HepG2 (cell line): ENCODE measurements around the gene FAF1. TPM values are rescaled to one million over a fixed set of nuclear protein-coding genes. Genes with fewer than 3 reads are reported as not detected.

ENCODE experiments used
- ATAC-seq: fragments of 200-7000 bp; cut with Tn5 transposase; 3 replicates; pipeline ENCODE4 v1.9.1; 2020; ENCODE audit warnings: mild to moderate bottlenecking, moderate library complexity
- BruUV-seq: library from RNA; stranded (reverse); fragments of 400-500 nt; replicated peaks from 2 replicates; lab custom pipeline; 2021; lab: Mats Ljungman, UMichigan
- CTCF ChIA-PET: fragments of 300-600 bp; formaldehyde crosslinking; extraction: SDS; loops from one replicate; lab custom pipeline; 2021; ENCODE audit warnings: low total read pairs, inconsistent platforms, low intra/inter-chr PET ratio; lab: Yijun Ruan, JAX
- POLR2A ChIA-PET: fragments of 350-600 bp; sonication (Branson Sonifier 250); formaldehyde crosslinking; loops from one replicate; lab custom pipeline; 2020; ENCODE audit warnings: antibody characterized with exemption, inconsistent platforms; lab: Yijun Ruan, JAX
- DNase-seq: peaks from one replicate; pipeline ENCODE4 v3.0.0-alpha.2; 2015; ENCODE audit warnings: low spot score
- FAIRE-seq: peaks from 3 replicates; lab custom pipeline; 2011; peaks lifted over from hg19 to GRCh38; lab: Jason Lieb, UNC
- H2AFZ ChIP-seq: one replicate; pipeline ENCODE4 v1.6.1; 2011; ENCODE audit warnings: low read length, inconsistent platforms
- H3K27ac ChIP-seq: fragments of 300-600 bp; 3 replicates; pipeline ENCODE4 v1.8.0; 2011; ENCODE audit warnings: mixed run types, mild to moderate bottlenecking, mixed read lengths, low read length, inconsistent platforms; ENCODE audit not compliant: insufficient read depth; ENCODE audit errors: extremely low read length
- H3K27me3 ChIP-seq, 2 experiments: fragments of 200-600 bp in 1 of 2; 2 replicates in 1 of 2; 3 replicates in 1 of 2; pipeline versions ENCODE4 v1.6.0 to v1.8.0; 2011; ENCODE audit warnings: low read length in 2 of 2, mild to moderate bottlenecking in 2 of 2, moderate library complexity in 2 of 2, inconsistent platforms in 1 of 2; ENCODE audit not compliant: insufficient read depth in 2 of 2, control insufficient read depth in 1 of 2
- H3K36me3 ChIP-seq, 2 experiments: fragments of 200-600 bp in 1 of 2; replicated peaks in 1 of 2; 2 replicates in 1 of 2; 3 replicates in 1 of 2; pipeline versions ENCODE4 v1.5.1 to v1.8.0; 2011; ENCODE audit warnings: low read length in 2 of 2, inconsistent platforms in 1 of 2; ENCODE audit not compliant: insufficient read depth in 2 of 2, control insufficient read depth in 1 of 2
- H3K4me1 ChIP-seq: 2 replicates; pipeline ENCODE4 v1.5.1; 2012; ENCODE audit warnings: low read length, inconsistent platforms; ENCODE audit not compliant: insufficient read depth
- H3K4me2 ChIP-seq: 2 replicates; pipeline ENCODE4 v1.6.0; 2011; ENCODE audit warnings: low read depth, low read length, inconsistent platforms
- H3K4me3 ChIP-seq, 3 experiments: fragments of 200-600 bp in 1 of 3; sonication (generic), shearing (Covaris generic) in 1 of 3; replicated peaks in 1 of 3; 2 replicates each; pipeline ENCODE4 v1.5.1; 2011 to 2016; ENCODE audit warnings: low read length in 3 of 3, inconsistent platforms in 2 of 3, low read depth in 2 of 3, mild to moderate bottlenecking in 2 of 3, control low read depth in 1 of 3, mixed read lengths in 1 of 3; ENCODE audit not compliant: insufficient read depth in 1 of 3
- H3K79me2 ChIP-seq: one replicate; pipeline ENCODE4 v1.6.1; 2011; ENCODE audit warnings: low read length, inconsistent platforms; ENCODE audit not compliant: insufficient read depth
- H3K9ac ChIP-seq: 2 replicates; pipeline ENCODE4 v1.6.0; 2011; ENCODE audit warnings: mild to moderate bottlenecking, low read depth, low read length, inconsistent platforms; ENCODE audit not compliant: insufficient read depth
- H3K9me3 ChIP-seq: 2 replicates; pipeline ENCODE4 v1.5.1; 2012; ENCODE audit warnings: mild to moderate bottlenecking, low read length
- H4K20me1 ChIP-seq: 2 replicates; pipeline ENCODE4 v1.6.0; 2011; ENCODE audit warnings: inconsistent platforms, mild to moderate bottlenecking, low read length, moderate library complexity; ENCODE audit not compliant: insufficient read depth
- BORCS8-MEF2B ChIP-seq: sonication (generic); formaldehyde crosslinking; IDR thresholded peaks from 2 replicates; pipeline ENCODE4 v1.8.0; 2022; ENCODE audit warnings: mild to moderate bottlenecking, missing genetic modification reagents
- JUN ChIP-seq: sonication (generic); formaldehyde crosslinking; IDR thresholded peaks from 2 replicates; pipeline ENCODE4 v1.4.0; 2020; ENCODE audit warnings: mild to moderate bottlenecking, missing genetic modification reagents
- MIXL1 ChIP-seq: IDR thresholded peaks from 2 replicates; pipeline ENCODE4 v1.6.1; 2016
- NFATC3 ChIP-seq: sonication (generic); formaldehyde crosslinking; IDR thresholded peaks from 2 replicates; pipeline ENCODE4 v1.5.1; 2020; ENCODE audit warnings: mild to moderate bottlenecking, missing genetic modification reagents
- SOX6 ChIP-seq, 2 experiments: fragments of 450-650 bp in 1 of 2; sonication (generic) in 1 of 2; formaldehyde crosslinking in 1 of 2; IDR thresholded peaks; 2 replicates each; pipeline versions ENCODE4 v1.4.0 to v1.6.1; 2017 to 2020; ENCODE audit warnings: antibody characterized with exemption in 1 of 2, mild to moderate bottlenecking in 1 of 2, missing genetic modification reagents in 1 of 2
- TAF1 ChIP-seq: sonication (generic); formaldehyde crosslinking; IDR thresholded peaks from 2 replicates; pipeline ENCODE4 v1.4.0; 2020; ENCODE audit warnings: missing genetic modification reagents
- TGIF2 ChIP-seq: IDR thresholded peaks from 2 replicates; pipeline ENCODE4 v1.6.1; 2016; ENCODE audit warnings: control low read depth, missing compliant biosample characterization
- THAP11 ChIP-seq: IDR thresholded peaks from 2 replicates; pipeline ENCODE4 v1.6.1; 2016; ENCODE audit warnings: missing biosample characterization, missing genetic modification reagents
- ZBTB25 ChIP-seq: IDR thresholded peaks from 2 replicates; pipeline ENCODE4 v1.6.1; 2018; ENCODE audit warnings: missing genetic modification reagents
- WGBS: methylation state at CpG from one replicate; pipeline ENCODE4 v1.1.6; 2017; ENCODE audit warnings: low lambda C conversion rate; 5-methylcytosine and 5-hydroxymethylcytosine counted together
- in situ Hi-C: cut with HindIII; loops from 2 replicates; pipeline ENCODE4 v1.10.0; 2017; ENCODE audit warnings: low pct_unique_long_range_greater_than_20kb; ENCODE audit not compliant: extremely low pct_ligation_motif_present
- intact Hi-C: fragments of 100-400 bp; cut with micrococcal nuclease; formaldehyde crosslinking; loops from one replicate; pipeline ENCODE4 v1.10.0; 2022; ENCODE audit not compliant: unreplicated experiment
- polyA plus RNA-seq, 8 experiments: library from polyadenylated mRNA; depleted of rRNA in 3 of 8; stranded (reverse) in 7 of 8; unstranded in 1 of 8; fragments of >200 nt; fragmentation: Illumina TruSeq in 4 of 8; extraction: Trizol in 4 of 8; gene quantifications; 2 replicates each; pipeline versions ENCODE4 v1.2.1 to v1.2.3, GENCODE V29; 2011 to 2016; ENCODE audit warnings: low read depth in 4 of 8, missing spikeins in 1 of 8, mixed read lengths in 1 of 8; ENCODE audit not compliant: insufficient read depth in 1 of 8
- total RNA-seq, 5 experiments: library from RNA; depleted of rRNA; stranded (reverse); fragments of >200 nt; fragmentation: Illumina TruSeq; extraction: Trizol; gene quantifications; 2 replicates each; pipeline ENCODE4 v1.2.3, GENCODE V29; 2016; ENCODE audit warnings: low read depth in 1 of 5

Gene FAF1
- total and polyA plus RNA-seq, 2 of the 13 experiments (the other 11 are each of a cell fraction or from before 2014, with no cell fraction given) = 19.4 to 63.3 TPM

GRCh38 chr1:50665413-50665812 lies 294.7 kb downstream of the FAF1 start:
- no peaks in the 10 kb centered on the region for H3K4me1 ChIP-seq
- POLR2A ChIA-PET = no interaction called here
- ATAC-seq (no peak), DNase-seq (no peak), FAIRE-seq (no peak)
- H3K4me2 ChIP-seq = no peak overlapping the region
- H3K9me3 ChIP-seq = no peaks in the 10 kb centered on the region
- H3K27me3 ChIP-seq = no peaks in the 10 kb centered on the region
- no peak overlapping the region for H3K9ac ChIP-seq
- H4K20me1 ChIP-seq = no peaks in the 10 kb centered on the region
- intact Hi-C loops = no loop called here
- CTCF ChIA-PET = no interaction called here
- TF ChIP-seq ZBTB25 (no peak), NFATC3 (CRISPR knock-in tag) (no peak), MIXL1 (no peak), TAF1 (CRISPR knock-in tag) (no peak), JUN (CRISPR knock-in tag) (no peak)
- in situ Hi-C loops = no loop called here
- no peaks in the 10 kb centered on the region for H3K79me2 ChIP-seq
- BruUV-seq = no TSS peak
- no peak overlapping the region for H3K4me3 ChIP-seq
- no peaks in the 10 kb centered on the region for H3K36me3 ChIP-seq
- WGBS = 94% methylated on average over 2 of the region's 2 CpGs
- H2AFZ ChIP-seq = no peak overlapping the region
- no peak overlapping the region for H3K27ac ChIP-seq

- TF ChIP-seq SOX6 (IDR thresholded peaks at IDR 0.05) (no peak), SOX6 (CRISPR knock-in tag; IDR thresholded peaks at IDR 0.05) (no peak), TGIF2 (no peak), BORCS8-MEF2B (CRISPR knock-in tag) (no peak), THAP11 (CRISPR knock-in tag) (no peak)
- Histone ChIP-seq H2AFZ (no peak overlapping the region), H4K20me1 (no peaks in the 10 kb centered on the region), H3K9ac (no peak overlapping the region), H3K9me3 (no peaks in the 10 kb centered on the region), H3K4me2 (no peak overlapping the region), H3K4me3 (no peak overlapping the region), H3K36me3 (no peaks in the 10 kb centered on the region), H3K4me1 (peaks cover 12% of the 10 kb centered on the region), H3K27me3 (no peaks in the 10 kb centered on the region; a peak in 1 of 5 replicates), H3K79me2 (no peaks in the 10 kb centered on the region), H3K27ac (no peak overlapping the region)
- intact Hi-C loops = no loop called here
- DNase-seq = no peak
- WGBS = 96% methylated on average over 5 of the region's 5 CpGs
- ChIA-PET POLR2A (no interaction called here), CTCF (no interaction called here)
- in situ Hi-C loops = no loop called here
- no TSS peak for BruUV-seq
- ATAC-seq = no peak
- FAIRE-seq = no peak
Observed at GRCh38 chr1:50661626-50662025, 298.4 kb downstream of the FAF1 start.
